HEK293 (cell line): ENCODE results near the gene PGK1.
"Not testable (repeated sequence)": the region's sequence is repeated elsewhere in the genome, so short reads cannot be mapped to it uniquely, and the experiment has no call there.

Experiments
- CTCF ChIA-PET: fragments of 350-600 bp; formaldehyde crosslinking; extraction: SDS; loops from one replicate; lab custom pipeline; 2021; ENCODE audit warnings: antibody characterized with exemption; lab: Yijun Ruan, JAX
- POLR2A ChIA-PET: fragments of 300-600 bp; formaldehyde crosslinking; extraction: SDS; loops from one replicate; lab custom pipeline; 2020; ENCODE audit warnings: antibody characterized with exemption, inconsistent platforms; lab: Yijun Ruan, JAX
- H3K27ac ChIP-seq: fragments of 200-500 bp; sonication (Bioruptor generic); 2 replicates; pipeline ENCODE4 v1.5.1; 2014; ENCODE audit warnings: low read depth, low read length, control low read depth, inconsistent platforms; ENCODE audit errors: extremely low read depth
- H3K36me3 ChIP-seq, 2 experiments: fragments of 200-500 bp in 1 of 2; sonication (Bioruptor generic) in 1 of 2; 1 replicate in 1 of 2; 2 replicates in 1 of 2; pipeline ENCODE4 v1.5.1; 2014 to 2017; ENCODE audit warnings: inconsistent platforms in 2 of 2, low read length in 2 of 2; ENCODE audit not compliant: control insufficient read depth in 2 of 2, insufficient read depth in 1 of 2
- H3K4me1 ChIP-seq: fragments of 200-500 bp; sonication (Bioruptor generic); 2 replicates; pipeline ENCODE4 v1.5.1; 2014; ENCODE audit warnings: mild to moderate bottlenecking, low read length, inconsistent platforms; ENCODE audit not compliant: control insufficient read depth, insufficient read depth
- H3K4me3 ChIP-seq: 2 replicates; pipeline ENCODE4 v1.5.1; 2011; ENCODE audit warnings: low read depth, mild to moderate bottlenecking, control low read depth, low read length, moderate library complexity
- H3K9me3 ChIP-seq: fragments of 200-500 bp; sonication (Bioruptor generic); 2 replicates; pipeline ENCODE4 v1.5.1; 2014; ENCODE audit warnings: low read depth, low read length, inconsistent platforms; ENCODE audit not compliant: control insufficient read depth, insufficient read depth
- GLIS1 ChIP-seq: fragments of 450-650 bp; formaldehyde crosslinking; IDR thresholded peaks from 2 replicates; pipeline ENCODE4 v1.5.1; 2016; ENCODE audit warnings: missing biosample characterization, missing genetic modification characterization
- ZBTB8A ChIP-seq: fragments of 450-650 bp; formaldehyde crosslinking; IDR thresholded peaks from 2 replicates; pipeline ENCODE4 v1.5.1; 2016; ENCODE audit warnings: missing biosample characterization, missing genetic modification characterization
- ZEB2 ChIP-seq: fragments of 450-650 bp; formaldehyde crosslinking; IDR thresholded peaks from 2 replicates; pipeline ENCODE4 v1.5.1; 2016; ENCODE audit warnings: missing biosample characterization, missing genetic modification characterization
- ZNF155 ChIP-seq: fragments of 450-650 bp; formaldehyde crosslinking; IDR thresholded peaks from 2 replicates; pipeline ENCODE4 v1.5.1; 2016; ENCODE audit warnings: missing biosample characterization, missing genetic modification characterization
- ZNF266 ChIP-seq: fragments of 450-650 bp; formaldehyde crosslinking; IDR thresholded peaks from 2 replicates; pipeline ENCODE4 v1.5.1; 2016; ENCODE audit warnings: missing biosample characterization, missing genetic modification characterization, low read depth
- ZNF311 ChIP-seq: fragments of 450-650 bp; formaldehyde crosslinking; IDR thresholded peaks from 2 replicates; pipeline ENCODE4 v1.5.1; 2017; ENCODE audit warnings: missing biosample characterization, missing genetic modification characterization, borderline replicate concordance
- ZNF366 ChIP-seq: fragments of 450-650 bp; formaldehyde crosslinking; conservative IDR thresholded peaks from 2 replicates; pipeline ENCODE4 v1.5.1; 2016; ENCODE audit warnings: missing biosample characterization, missing genetic modification characterization
- ZNF433 ChIP-seq: fragments of 450-650 bp; formaldehyde crosslinking; IDR thresholded peaks from 2 replicates; pipeline ENCODE4 v1.5.1; 2016; ENCODE audit warnings: missing biosample characterization, missing genetic modification characterization, low read depth
- ZNF48 ChIP-seq: fragments of 450-650 bp; formaldehyde crosslinking; IDR thresholded peaks from 2 replicates; pipeline ENCODE4 v1.5.1; 2016; ENCODE audit warnings: missing biosample characterization, missing genetic modification characterization
- ZNF558 ChIP-seq: fragments of 450-650 bp; formaldehyde crosslinking; IDR thresholded peaks from 2 replicates; pipeline ENCODE4 v1.5.1; 2016; ENCODE audit warnings: missing biosample characterization, missing genetic modification characterization
- ZNF621 ChIP-seq: fragments of 450-650 bp; formaldehyde crosslinking; IDR thresholded peaks from 2 replicates; pipeline ENCODE4 v1.5.1; 2017; ENCODE audit warnings: missing biosample characterization, missing genetic modification characterization
- ZNF670 ChIP-seq: fragments of 450-650 bp; formaldehyde crosslinking; IDR thresholded peaks from 2 replicates; pipeline ENCODE4 v1.5.1; 2016; ENCODE audit warnings: missing biosample characterization, missing genetic modification characterization, low read depth
- TF ChIP-seq, protein P1 (sequence below): fragments of 450-650 bp; formaldehyde crosslinking; IDR thresholded peaks from 2 replicates; pipeline ENCODE4 v1.5.1; 2016; ENCODE audit warnings: missing biosample characterization, missing genetic modification characterization
- TF ChIP-seq, protein P2 (sequence below): fragments of 450-650 bp; formaldehyde crosslinking; IDR thresholded peaks from 2 replicates; pipeline ENCODE4 v1.5.1; 2016; ENCODE audit warnings: missing biosample characterization, missing genetic modification characterization
- TF ChIP-seq, protein P3 (sequence below): fragments of 450-650 bp; IDR thresholded peaks from 2 replicates; pipeline ENCODE4 v1.5.1; 2018; ENCODE audit warnings: missing biosample characterization, missing genetic modification characterization

Gene PGK1

DNA sequence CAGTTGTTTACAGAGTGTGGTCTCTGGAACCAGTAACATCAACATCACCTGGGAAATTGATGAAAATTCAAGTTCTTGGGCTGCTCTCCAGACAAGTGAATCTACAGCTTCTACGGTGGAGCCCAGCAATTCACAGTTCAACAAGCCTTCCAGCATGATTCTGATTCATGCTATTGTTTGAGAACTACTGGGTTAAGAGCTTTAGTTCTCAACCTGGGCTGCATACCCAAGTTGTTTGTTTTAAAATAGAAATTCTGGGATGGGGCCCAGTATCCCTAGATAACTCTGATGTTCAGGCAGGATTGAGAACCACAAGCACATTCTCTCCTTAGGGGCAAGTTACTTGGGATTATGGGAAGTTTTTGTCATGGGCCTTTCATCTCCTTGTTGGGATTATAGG, 37.9 kb upstream of the PGK1 start:
- TF ChIP-seq ZEB2 (tag by site-specific recombination) = no peak
- TF ChIP-seq, protein P1, sequence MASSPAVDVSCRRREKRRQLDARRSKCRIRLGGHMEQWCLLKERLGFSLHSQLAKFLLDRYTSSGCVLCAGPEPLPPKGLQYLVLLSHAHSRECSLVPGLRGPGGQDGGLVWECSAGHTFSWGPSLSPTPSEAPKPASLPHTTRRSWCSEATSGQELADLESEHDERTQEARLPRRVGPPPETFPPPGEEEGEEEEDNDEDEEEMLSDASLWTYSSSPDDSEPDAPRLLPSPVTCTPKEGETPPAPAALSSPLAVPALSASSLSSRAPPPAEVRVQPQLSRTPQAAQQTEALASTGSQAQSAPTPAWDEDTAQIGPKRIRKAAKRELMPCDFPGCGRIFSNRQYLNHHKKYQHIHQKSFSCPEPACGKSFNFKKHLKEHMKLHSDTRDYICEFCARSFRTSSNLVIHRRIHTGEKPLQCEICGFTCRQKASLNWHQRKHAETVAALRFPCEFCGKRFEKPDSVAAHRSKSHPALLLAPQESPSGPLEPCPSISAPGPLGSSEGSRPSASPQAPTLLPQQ (tag by site-specific recombination) = peak; percentile 52; the same call in 1 of the 2 replicates
- TF ChIP-seq, all 188 proteins: peak for 1
- peaks cover 2% of the 10 kb centered on the region for H3K9me3 ChIP-seq
- no peak overlapping the region for H3K4me3 ChIP-seq
- POLR2A ChIA-PET = no interaction called here
- no peaks in the 10 kb centered on the region for H3K36me3 ChIP-seq
- CTCF ChIA-PET = interaction anchor here (1.5 kb wide), 1 partner anchor 42 kb away, joined by 4 read pairs; no protein-coding TSS in a partner anchor
- H3K4me1 ChIP-seq = no peaks in the 10 kb centered on the region
- no peak overlapping the region for H3K27ac ChIP-seq

DNA sequence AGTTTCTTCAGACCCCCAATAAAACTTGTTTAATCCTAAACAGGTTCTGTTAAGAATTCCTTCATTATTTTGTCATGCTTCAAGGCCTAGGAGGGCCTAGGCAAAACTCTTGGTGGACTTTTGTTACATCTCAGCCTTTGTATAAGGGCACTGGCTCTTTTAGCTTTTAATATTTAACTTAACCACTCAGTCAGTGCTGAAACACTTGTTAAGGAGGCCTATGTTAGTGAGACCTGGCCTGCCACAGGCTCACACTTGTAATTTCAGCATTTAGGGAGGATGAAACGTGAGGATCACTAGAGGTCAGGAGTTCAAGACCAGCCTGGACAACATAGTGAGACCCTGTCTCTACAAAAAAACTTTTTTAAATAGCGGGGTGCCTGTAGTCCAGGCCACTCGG, 32.7 kb upstream of the PGK1 start:
- CTCF ChIA-PET = interaction anchor here (0.6 kb wide), 1 partner anchor 129 kb away, joined by 6 read pairs; no protein-coding TSS in a partner anchor
- POLR2A ChIA-PET = no interaction called here
- Histone ChIP-seq H3K4me3 (no peak overlapping the region), H3K27ac (no peak overlapping the region), H3K4me1 (no peaks in the 10 kb centered on the region), H3K36me3 (no peaks in the 10 kb centered on the region), H3K9me3 (peaks cover 2% of the 10 kb centered on the region)
- TF ChIP-seq ZNF155 (tag by site-specific recombination) (no peak), ZBTB8A (tag by site-specific recombination) (no peak), ZNF558 (tag by site-specific recombination) (no peak), ZNF670 (no peak), ZNF266 (tag by site-specific recombination) (no peak), ZNF366 (no peak), GLIS1 (tag by site-specific recombination) (no peak), ZNF48 (no peak), ZNF433 (tag by site-specific recombination) (no peak), ZNF621 (no peak), ZNF311 (tag by site-specific recombination) (no peak)
- TF ChIP-seq, protein P2, sequence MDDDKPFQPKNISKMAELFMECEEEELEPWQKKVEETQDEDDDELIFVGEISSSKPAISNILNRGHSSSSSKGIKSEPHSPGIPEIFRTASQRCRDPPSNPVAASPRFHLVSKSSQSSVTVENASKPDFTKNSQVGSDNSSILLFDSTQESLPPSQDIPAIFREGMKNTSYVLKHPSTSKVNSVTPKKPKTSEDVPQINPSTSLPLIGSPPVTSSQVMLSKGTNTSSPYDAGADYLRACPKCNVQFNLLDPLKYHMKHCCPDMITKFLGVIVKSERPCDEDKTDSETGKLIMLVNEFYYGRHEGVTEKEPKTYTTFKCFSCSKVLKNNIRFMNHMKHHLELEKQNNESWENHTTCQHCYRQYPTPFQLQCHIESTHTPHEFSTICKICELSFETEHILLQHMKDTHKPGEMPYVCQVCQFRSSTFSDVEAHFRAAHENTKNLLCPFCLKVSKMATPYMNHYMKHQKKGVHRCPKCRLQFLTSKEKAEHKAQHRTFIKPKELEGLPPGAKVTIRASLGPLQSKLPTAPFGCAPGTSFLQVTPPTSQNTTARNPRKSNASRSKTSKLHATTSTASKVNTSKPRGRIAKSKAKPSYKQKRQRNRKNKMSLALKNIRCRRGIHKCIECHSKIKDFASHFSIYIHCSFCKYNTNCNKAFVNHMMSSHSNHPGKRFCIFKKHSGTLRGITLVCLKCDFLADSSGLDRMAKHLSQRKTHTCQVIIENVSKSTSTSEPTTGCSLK (tag by site-specific recombination) = no peak
- TF ChIP-seq, protein P3, sequence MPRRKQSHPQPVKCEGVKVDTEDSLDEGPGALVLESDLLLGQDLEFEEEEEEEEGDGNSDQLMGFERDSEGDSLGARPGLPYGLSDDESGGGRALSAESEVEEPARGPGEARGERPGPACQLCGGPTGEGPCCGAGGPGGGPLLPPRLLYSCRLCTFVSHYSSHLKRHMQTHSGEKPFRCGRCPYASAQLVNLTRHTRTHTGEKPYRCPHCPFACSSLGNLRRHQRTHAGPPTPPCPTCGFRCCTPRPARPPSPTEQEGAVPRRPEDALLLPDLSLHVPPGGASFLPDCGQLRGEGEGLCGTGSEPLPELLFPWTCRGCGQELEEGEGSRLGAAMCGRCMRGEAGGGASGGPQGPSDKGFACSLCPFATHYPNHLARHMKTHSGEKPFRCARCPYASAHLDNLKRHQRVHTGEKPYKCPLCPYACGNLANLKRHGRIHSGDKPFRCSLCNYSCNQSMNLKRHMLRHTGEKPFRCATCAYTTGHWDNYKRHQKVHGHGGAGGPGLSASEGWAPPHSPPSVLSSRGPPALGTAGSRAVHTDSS (tag by site-specific recombination) = no peak

DNA sequence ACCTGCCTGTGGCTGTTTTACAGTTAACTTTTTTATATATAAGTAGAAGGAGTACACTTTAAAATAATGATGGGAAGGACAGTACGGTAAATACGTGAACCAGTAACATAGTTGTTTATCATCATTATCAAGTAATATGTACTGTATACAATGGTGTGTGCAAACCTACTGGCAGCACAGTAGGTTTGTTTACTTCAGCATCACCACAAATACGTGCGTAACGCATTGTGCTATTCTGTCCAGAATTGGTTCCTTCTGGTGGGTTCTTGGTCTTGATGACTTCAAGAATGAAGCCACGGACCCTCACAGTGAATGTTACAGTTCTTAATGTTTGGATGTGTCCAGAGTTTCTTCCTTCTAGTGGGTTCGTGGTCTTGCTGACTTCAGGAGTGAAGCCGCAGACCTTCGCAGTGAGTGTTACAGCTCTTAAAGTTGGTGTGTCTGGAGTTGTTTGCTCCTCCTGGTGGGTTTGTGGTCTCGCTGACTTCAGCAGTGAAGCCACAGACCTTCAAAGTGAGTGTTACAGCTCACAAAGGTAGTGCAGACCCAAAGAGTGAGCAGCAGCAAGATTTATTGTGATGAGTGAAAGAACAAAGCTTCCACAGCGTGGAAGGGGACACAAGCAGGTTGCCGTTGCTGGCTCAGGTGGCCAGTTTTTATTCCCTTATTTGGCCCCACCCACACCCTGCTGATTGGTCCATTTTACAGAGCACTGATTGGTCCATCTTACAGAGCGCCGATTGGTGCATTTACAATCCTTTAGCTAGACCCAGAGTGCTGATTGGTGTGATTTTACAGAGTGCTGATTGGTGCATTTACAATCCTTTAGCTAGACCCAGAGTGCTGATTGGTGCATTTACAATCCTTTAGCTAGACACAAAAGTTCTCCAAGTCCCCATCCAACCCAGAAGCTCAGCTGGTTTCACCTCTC, 30.6 kb upstream of the PGK1 start:
- H3K36me3 ChIP-seq, H3K27ac ChIP-seq, H3K4me3 ChIP-seq, H3K9me3 ChIP-seq, H3K4me1 ChIP-seq, POLR2A ChIA-PET, CTCF ChIA-PET: not testable (repeated sequence)
